Upper lobe of left lung (tissue), 6 donors: ENCODE measurements around the gene STAT5B. TPM values are rescaled to one million over a fixed set of nuclear protein-coding genes. Genes with fewer than 3 reads are reported as not detected.
A peak's percentile ranks its signal among the peaks of the same experiment; 100 is the strongest.

Experiments
- ATAC-seq, 2 donors: fragments of 200-7000 bp; cut with Tn5 transposase; one replicate each; pipeline ENCODE4 v1.9.1; 2022; ENCODE audit warnings: mild to moderate bottlenecking in 2 of 2, moderate library complexity in 2 of 2; ENCODE audit not compliant: low FRiP score in 2 of 2
- DNase-seq, 2 donors: peaks; one replicate each; pipeline ENCODE4 v3.0.0-alpha.2; 2019 to 2020
- H3K27ac ChIP-seq, 4 donors: fragments of 200-600 bp; sonication (generic); one replicate each; pipeline ENCODE4 v1.5.1; 2016 to 2019
- H3K27me3 ChIP-seq, 4 donors: fragments of 200-600 bp; sonication (generic); one replicate each; pipeline ENCODE4 v1.5.1; 2017 to 2019
- H3K36me3 ChIP-seq, 4 donors: fragments of 200-600 bp; sonication (generic); one replicate each; pipeline ENCODE4 v1.5.1; 2016 to 2019
- H3K4me1 ChIP-seq, 4 donors: fragments of 200-600 bp; sonication (generic); one replicate each; pipeline ENCODE4 v1.5.1; 2018 to 2019
- H3K4me3 ChIP-seq, 4 donors: fragments of 200-600 bp; sonication (generic); one replicate each; pipeline ENCODE4 v1.5.1; 2017 to 2019; ENCODE audit warnings: mild to moderate bottlenecking in 2 of 4, moderate library complexity in 1 of 4
- H3K9me3 ChIP-seq, 4 donors: fragments of 200-600 bp; sonication (generic); one replicate each; pipeline ENCODE4 v1.5.1; 2018 to 2019
- CTCF ChIP-seq, 6 experiments: fragments of 450-650 bp in 4 of 6; fragments of 200-600 bp in 2 of 6; sonication (generic) in 2 of 6; IDR thresholded peaks; one replicate each; pipeline ENCODE4 v1.5.1; 2016 to 2019; ENCODE audit warnings: antibody characterized with exemption in 6 of 6
- EP300 ChIP-seq, 4 donors: sonication (generic); formaldehyde crosslinking; IDR thresholded peaks; one replicate each; pipeline ENCODE4 v1.5.1; 2017; ENCODE audit warnings: antibody characterized with exemption in 4 of 4, control low read depth in 2 of 4
- POLR2A ChIP-seq, 4 donors: fragments of 450-650 bp; IDR thresholded peaks; one replicate each; pipeline ENCODE4 v1.5.1; 2016 to 2017; ENCODE audit warnings: antibody characterized with exemption in 4 of 4, mild to moderate bottlenecking in 2 of 4
- POLR2AphosphoS5 ChIP-seq, 2 donors: sonication (generic); formaldehyde crosslinking; IDR thresholded peaks; one replicate each; pipeline ENCODE4 v1.5.1; 2017; ENCODE audit warnings: antibody characterized with exemption in 2 of 2
- WGBS, 2 donors: methylation state at CpG; one replicate each; pipeline ENCODE4 v1.1.5; 2017 to 2018; 5-methylcytosine and 5-hydroxymethylcytosine counted together
- total RNA-seq, 6 donors: library from RNA; depleted of rRNA in 4 of 6; stranded (reverse); fragments of >200 nt in 4 of 6; gene quantifications; one replicate each; pipeline versions ENCODE4 v1.1.0 to v1.2.1, GENCODE V29; 2016 to 2021
- donor health status: DM: no; HTN: no; CAD: no; lungs with moderate emphysema.
- donor health status: DM: no; HTN: yes; CAD: no; lungs with severe emphysema.

The STAT5B gene
- total RNA-seq, 6 donors from 2014 or later: 48.6 to 115 (median 66.3) TPM

GRCh38 chr17:42281571-42282096, 5.4 kb upstream of the STAT5B start:
- peak in 1 of 2 donors; percentile 15 for DNase-seq
- 94 to 97% methylated on average over 3 to 7 of the region's 7 CpGs for WGBS, 2 donors
- Histone ChIP-seq H3K4me3 (no peak overlapping the region), H3K27me3 (no peaks in the 10 kb centered on the region), H3K4me1 (peaks cover 14 to 32% (median 21%) of the 10 kb centered on the region in 4 donors), H3K36me3 (no peaks in the 10 kb centered on the region), H3K9me3 (no peaks in the 10 kb centered on the region), H3K27ac (peak overlapping the region in 1 of 4 donors; percentile 57)
- TF ChIP-seq EP300 (IDR thresholded peaks at IDR 0.05): no peak
- no peak for TF ChIP-seq POLR2A (IDR thresholded peaks at IDR 0.05)
- no peak for TF ChIP-seq CTCF (IDR thresholded peaks at IDR 0.05)
- TF ChIP-seq POLR2AphosphoS5 (IDR thresholded peaks at IDR 0.05): no peak
- no peak for ATAC-seq

- no peaks in the 10 kb centered on the region for H3K27me3 ChIP-seq
- H3K4me3 ChIP-seq: no peak overlapping the region
- DNase-seq (peak in 1 of 2 donors; percentile 7), ATAC-seq (no peak)
- no peak overlapping the region for H3K27ac ChIP-seq
- H3K9me3 ChIP-seq: no peaks in the 10 kb centered on the region
- peaks cover 12 to 24% (median 16%) of the 10 kb centered on the region in 4 donors for H3K4me1 ChIP-seq
- no peaks in the 10 kb centered on the region for H3K36me3 ChIP-seq
- TF ChIP-seq POLR2AphosphoS5 (IDR thresholded peaks at IDR 0.05): no peak
- WGBS, 2 donors: 89 to 98% methylated on average over 4 of the region's 4 CpGs
These were observed 3.8 kb upstream of the STAT5B start for GRCh38 chr17:42279776-42280630.

- no peaks in the 10 kb centered on the region for H3K27me3 ChIP-seq
- DNase-seq (peak in 1 of 2 donors; percentile 22), ATAC-seq (no peak)
- no peaks in the 10 kb centered on the region for H3K9me3 ChIP-seq
- no peaks in the 10 kb centered on the region for H3K36me3 ChIP-seq
- H3K4me3 ChIP-seq: peak overlapping the region in 2 of 4 donors; percentile 89 to 96
- peak overlapping the region in 2 of 4 donors; percentile 88 to 94 for H3K27ac ChIP-seq
- no peak for TF ChIP-seq POLR2A (IDR thresholded peaks at IDR 0.05)
- peaks cover 19 to 38% (median 32%) of the 10 kb centered on the region in 4 donors for H3K4me1 ChIP-seq
- WGBS, 2 donors: 54 to 63% methylated on average over 5 to 6 of the region's 6 CpGs
These were observed 1.1 kb upstream of the STAT5B start for GRCh38 chr17:42277342-42277712.

GRCh38 chr17:42276609-42277341, 584 bp upstream of the STAT5B start:
- DNase-seq (peak in 1 of 2 donors; percentile 89), ATAC-seq (peak; percentile 49 to 68)
- 0 to 1% methylated on average over 17 to 34 of the region's 44 CpGs for WGBS, 2 donors
- Histone ChIP-seq H3K4me1 (peaks cover 19 to 43% (median 37%) of the 10 kb centered on the region in 4 donors), H3K27ac (peak overlapping the region; percentile 88 to 94 (median 89)), H3K4me3 (peak overlapping the region; percentile 40 to 96 (median 82)), H3K27me3 (no peaks in the 10 kb centered on the region), H3K9me3 (no peaks in the 10 kb centered on the region), H3K36me3 (no peaks in the 10 kb centered on the region)
- TF ChIP-seq POLR2AphosphoS5 (IDR thresholded peaks at IDR 0.05) (peak in 1 of 2 donors; percentile 20), CTCF (IDR thresholded peaks at IDR 0.05) (no peak), POLR2A (IDR thresholded peaks at IDR 0.05) (peak in 1 of 4 donors; percentile 12)

GRCh38 chr17:42275527-42276358, 448 bp downstream of the STAT5B start:
- no peaks in the 10 kb centered on the region for H3K36me3 ChIP-seq
- peak overlapping the region; percentile 88 to 94 (median 89) for H3K27ac ChIP-seq
- no peaks in the 10 kb centered on the region for H3K9me3 ChIP-seq
- WGBS, 2 donors: 0% methylated on average over 17 to 42 of the region's 82 CpGs
- DNase-seq (peak; percentile 25 to 58), ATAC-seq (peak; percentile 3 to 70)
- TF ChIP-seq EP300 (IDR thresholded peaks at IDR 0.05) (no peak), POLR2A (IDR thresholded peaks at IDR 0.05) (peak in 1 of 4 donors; percentile 69), CTCF (IDR thresholded peaks at IDR 0.05) (peak in 2 of 6 experiments; percentile 8 to 19)
- no peaks in the 10 kb centered on the region for H3K27me3 ChIP-seq
- peak overlapping the region; percentile 74 to 96 (median 86) for H3K4me3 ChIP-seq
- H3K4me1 ChIP-seq: peaks cover 19 to 48% (median 41%) of the 10 kb centered on the region in 4 donors
